WTC11 (cell line): ENCODE results near the gene PPP1R3C. TPM values are rescaled to one million over a fixed set of nuclear protein-coding genes. Genes with fewer than 3 reads are reported as not detected.

Source experiments
- ATAC-seq: fragments of 200-7000 bp; cut with Tn5 transposase; 2 replicates; pipeline ENCODE4 v1.10.0; 2021; ENCODE audit warnings: mild to moderate bottlenecking, moderate library complexity
- CTCF ChIA-PET: fragments of 300-600 bp; sonication (Branson Sonifier 250); formaldehyde crosslinking; loops from one replicate; lab custom pipeline; 2021; ENCODE audit warnings: antibody characterized with exemption; lab: Charles Lee
- POLR2A ChIA-PET: fragments of 350-600 bp; sonication (Branson Sonifier 250); formaldehyde crosslinking; loops from one replicate; lab custom pipeline; 2021; ENCODE audit warnings: antibody characterized with exemption; lab: Charles Lee
- DNase-seq: peaks from one replicate; pipeline ENCODE4 v3.0.0; 2021; ENCODE audit warnings: low spot score
- H3K27ac Mint-ChIP-seq: 2 replicates; pipeline ENCODE4 v1.8.0; 2021; ENCODE audit warnings: mixed read lengths
- H3K27me3 Mint-ChIP-seq: 2 replicates; pipeline ENCODE4 v1.8.0; 2021; ENCODE audit warnings: low read depth, mild to moderate bottlenecking, moderate library complexity, mixed read lengths
- H3K36me3 Mint-ChIP-seq: 2 replicates; pipeline ENCODE4 v1.8.0; 2021; ENCODE audit warnings: mixed read lengths
- H3K4me1 Mint-ChIP-seq: 2 replicates; pipeline ENCODE4 v1.8.0; 2022; ENCODE audit warnings: mixed read lengths
- H3K4me3 Mint-ChIP-seq: 2 replicates; pipeline ENCODE4 v1.8.0; 2021; ENCODE audit warnings: mild to moderate bottlenecking, moderate library complexity, mixed read lengths
- H3K9me3 Mint-ChIP-seq: 2 replicates; pipeline ENCODE4 v1.8.0; 2021; ENCODE audit warnings: mixed read lengths
- ATF6 ChIP-seq: sonication (generic); formaldehyde crosslinking; IDR thresholded peaks from 2 replicates; pipeline ENCODE4 v1.8.1; 2023; ENCODE audit warnings: mild to moderate bottlenecking, missing genetic modification reagents
- CREM ChIP-seq: sonication (generic); formaldehyde crosslinking; IDR thresholded peaks from 2 replicates; pipeline ENCODE4 v1.8.1; 2022; ENCODE audit warnings: mild to moderate bottlenecking, missing genetic modification reagents, moderate library complexity
- ELF4 ChIP-seq: sonication (generic); formaldehyde crosslinking; IDR thresholded peaks from 2 replicates; pipeline ENCODE4 v1.8.1; 2022; ENCODE audit warnings: low read depth, mild to moderate bottlenecking, moderate library complexity, missing genetic modification reagents
- ESRRA ChIP-seq: sonication (generic); formaldehyde crosslinking; IDR thresholded peaks from 2 replicates; pipeline ENCODE4 v1.8.1; 2022; ENCODE audit warnings: mild to moderate bottlenecking, missing genetic modification reagents, borderline replicate concordance
- FOXP1 ChIP-seq: sonication (generic); formaldehyde crosslinking; IDR thresholded peaks from 2 replicates; pipeline ENCODE4 v1.8.0; 2022; ENCODE audit warnings: missing genetic modification reagents, mild to moderate bottlenecking, moderate library complexity, borderline replicate concordance
- SMAD4 ChIP-seq: sonication (generic); formaldehyde crosslinking; IDR thresholded peaks from 2 replicates; pipeline ENCODE4 v1.8.0; 2022; ENCODE audit warnings: mild to moderate bottlenecking, missing genetic modification reagents
- TEAD4 ChIP-seq: sonication (generic); formaldehyde crosslinking; IDR thresholded peaks from 2 replicates; pipeline ENCODE4 v1.8.0; 2022; ENCODE audit warnings: mild to moderate bottlenecking, missing genetic modification reagents
- ZBTB43 ChIP-seq: sonication (generic); formaldehyde crosslinking; IDR thresholded peaks from 2 replicates; pipeline ENCODE4 v1.8.1; 2023; ENCODE audit warnings: mild to moderate bottlenecking, missing genetic modification reagents
- ZNF232 ChIP-seq: sonication (generic); formaldehyde crosslinking; IDR thresholded peaks from 2 replicates; pipeline ENCODE4 v1.8.0; 2022; ENCODE audit warnings: mild to moderate bottlenecking, missing genetic modification reagents
- ZNF396 ChIP-seq: fragments of 250-450 bp; sonication (Bioruptor Pico); IDR thresholded peaks from 2 replicates; pipeline ENCODE4 v1.8.0; 2021; ENCODE audit warnings: mild to moderate bottlenecking, moderate library complexity, borderline replicate concordance
- ZNF423 ChIP-seq: fragments of 250-450 bp; sonication (Bioruptor Pico); IDR thresholded peaks from 2 replicates; pipeline ENCODE4 v2.1.2; 2022; ENCODE audit warnings: mild to moderate bottlenecking, moderate library complexity
- total RNA-seq: library from RNA; stranded (reverse); gene quantifications from 3 replicates; pipeline ENCODE4 v1.2.3, GENCODE V29; 2021
- TF ChIP-seq, protein P1 (sequence below): sonication (generic); formaldehyde crosslinking; conservative IDR thresholded peaks from 2 replicates; pipeline ENCODE4 v1.8.1; 2023; ENCODE audit warnings: mild to moderate bottlenecking, low read depth, missing genetic modification reagents, moderate library complexity
- TF ChIP-seq, protein P2 (sequence below): fragments of 250-450 bp; sonication (Bioruptor Pico); IDR thresholded peaks from 2 replicates; pipeline ENCODE4 v1.9.0; 2021; ENCODE audit warnings: mild to moderate bottlenecking
- TF ChIP-seq, protein P3 (sequence below): sonication (generic); formaldehyde crosslinking; IDR thresholded peaks from 2 replicates; pipeline ENCODE4 v1.8.0; 2023; ENCODE audit warnings: missing genetic modification reagents, mild to moderate bottlenecking, borderline replicate concordance
- TF ChIP-seq, protein P4 (sequence below): fragments of 250-450 bp; sonication (Bioruptor Pico); IDR thresholded peaks from 2 replicates; pipeline ENCODE4 v1.8.0; 2021; ENCODE audit warnings: mild to moderate bottlenecking

Gene PPP1R3C
- total RNA-seq, 1 experiment from 2014 or later, result 1.5 TPM

- TF ChIP-seq ZNF232, result no peak
- TF ChIP-seq, protein P1, sequence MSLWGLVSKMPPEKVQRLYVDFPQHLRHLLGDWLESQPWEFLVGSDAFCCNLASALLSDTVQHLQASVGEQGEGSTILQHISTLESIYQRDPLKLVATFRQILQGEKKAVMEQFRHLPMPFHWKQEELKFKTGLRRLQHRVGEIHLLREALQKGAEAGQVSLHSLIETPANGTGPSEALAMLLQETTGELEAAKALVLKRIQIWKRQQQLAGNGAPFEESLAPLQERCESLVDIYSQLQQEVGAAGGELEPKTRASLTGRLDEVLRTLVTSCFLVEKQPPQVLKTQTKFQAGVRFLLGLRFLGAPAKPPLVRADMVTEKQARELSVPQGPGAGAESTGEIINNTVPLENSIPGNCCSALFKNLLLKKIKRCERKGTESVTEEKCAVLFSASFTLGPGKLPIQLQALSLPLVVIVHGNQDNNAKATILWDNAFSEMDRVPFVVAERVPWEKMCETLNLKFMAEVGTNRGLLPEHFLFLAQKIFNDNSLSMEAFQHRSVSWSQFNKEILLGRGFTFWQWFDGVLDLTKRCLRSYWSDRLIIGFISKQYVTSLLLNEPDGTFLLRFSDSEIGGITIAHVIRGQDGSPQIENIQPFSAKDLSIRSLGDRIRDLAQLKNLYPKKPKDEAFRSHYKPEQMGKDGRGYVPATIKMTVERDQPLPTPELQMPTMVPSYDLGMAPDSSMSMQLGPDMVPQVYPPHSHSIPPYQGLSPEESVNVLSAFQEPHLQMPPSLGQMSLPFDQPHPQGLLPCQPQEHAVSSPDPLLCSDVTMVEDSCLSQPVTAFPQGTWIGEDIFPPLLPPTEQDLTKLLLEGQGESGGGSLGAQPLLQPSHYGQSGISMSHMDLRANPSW (CRISPR knock-in tag), result no peak
Measured at GRCh38 chr10:91653219-91653870, 20.5 kb upstream of the PPP1R3C start (continued).

DNA sequence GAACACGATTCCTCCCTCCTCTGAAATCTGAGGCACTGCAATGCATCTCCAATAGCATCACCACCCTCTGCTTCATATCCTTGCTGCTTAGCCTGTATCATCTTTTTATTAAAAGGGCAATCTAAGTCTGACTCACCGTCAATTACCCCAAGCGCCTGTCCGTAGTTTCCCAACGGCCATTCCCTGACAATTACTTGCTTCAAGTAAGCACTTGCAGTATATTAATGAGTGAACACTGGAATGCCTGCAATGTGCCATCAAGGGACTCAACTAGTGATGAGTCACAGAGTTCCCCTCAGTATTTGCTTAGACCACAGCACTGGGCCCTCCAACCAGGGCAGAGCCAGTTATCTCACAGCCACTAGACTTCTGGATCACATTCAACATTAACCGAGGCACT, 19.5 kb upstream of the PPP1R3C start:
- DNase-seq (no peak), ATAC-seq (no peak)
- peaks cover 14% of the 10 kb centered on the region for H3K9me3 Mint-ChIP-seq
- H3K4me3 Mint-ChIP-seq, result no peak overlapping the region
- H3K27me3 Mint-ChIP-seq, result peaks cover 5% of the 10 kb centered on the region
- TF ChIP-seq ESRRA, result no peak
- TF ChIP-seq, protein P2, sequence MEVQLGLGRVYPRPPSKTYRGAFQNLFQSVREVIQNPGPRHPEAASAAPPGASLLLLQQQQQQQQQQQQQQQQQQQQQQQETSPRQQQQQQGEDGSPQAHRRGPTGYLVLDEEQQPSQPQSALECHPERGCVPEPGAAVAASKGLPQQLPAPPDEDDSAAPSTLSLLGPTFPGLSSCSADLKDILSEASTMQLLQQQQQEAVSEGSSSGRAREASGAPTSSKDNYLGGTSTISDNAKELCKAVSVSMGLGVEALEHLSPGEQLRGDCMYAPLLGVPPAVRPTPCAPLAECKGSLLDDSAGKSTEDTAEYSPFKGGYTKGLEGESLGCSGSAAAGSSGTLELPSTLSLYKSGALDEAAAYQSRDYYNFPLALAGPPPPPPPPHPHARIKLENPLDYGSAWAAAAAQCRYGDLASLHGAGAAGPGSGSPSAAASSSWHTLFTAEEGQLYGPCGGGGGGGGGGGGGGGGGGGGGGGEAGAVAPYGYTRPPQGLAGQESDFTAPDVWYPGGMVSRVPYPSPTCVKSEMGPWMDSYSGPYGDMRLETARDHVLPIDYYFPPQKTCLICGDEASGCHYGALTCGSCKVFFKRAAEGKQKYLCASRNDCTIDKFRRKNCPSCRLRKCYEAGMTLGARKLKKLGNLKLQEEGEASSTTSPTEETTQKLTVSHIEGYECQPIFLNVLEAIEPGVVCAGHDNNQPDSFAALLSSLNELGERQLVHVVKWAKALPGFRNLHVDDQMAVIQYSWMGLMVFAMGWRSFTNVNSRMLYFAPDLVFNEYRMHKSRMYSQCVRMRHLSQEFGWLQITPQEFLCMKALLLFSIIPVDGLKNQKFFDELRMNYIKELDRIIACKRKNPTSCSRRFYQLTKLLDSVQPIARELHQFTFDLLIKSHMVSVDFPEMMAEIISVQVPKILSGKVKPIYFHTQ (CRISPR knock-in tag), result no peak
- no peak for TF ChIP-seq TEAD4 (CRISPR knock-in tag)
- TF ChIP-seq CREM (CRISPR knock-in tag), result no peak
- TF ChIP-seq ZNF396 (CRISPR knock-in tag), result no peak
- TF ChIP-seq, all 79 proteins: peak for 0
- CTCF ChIA-PET, result no interaction called here
- H3K36me3 Mint-ChIP-seq, result no peaks in the 10 kb centered on the region
- H3K4me1 Mint-ChIP-seq, result no peaks in the 10 kb centered on the region
- no peak overlapping the region for H3K27ac Mint-ChIP-seq
- POLR2A ChIA-PET, result no interaction called here

DNA sequence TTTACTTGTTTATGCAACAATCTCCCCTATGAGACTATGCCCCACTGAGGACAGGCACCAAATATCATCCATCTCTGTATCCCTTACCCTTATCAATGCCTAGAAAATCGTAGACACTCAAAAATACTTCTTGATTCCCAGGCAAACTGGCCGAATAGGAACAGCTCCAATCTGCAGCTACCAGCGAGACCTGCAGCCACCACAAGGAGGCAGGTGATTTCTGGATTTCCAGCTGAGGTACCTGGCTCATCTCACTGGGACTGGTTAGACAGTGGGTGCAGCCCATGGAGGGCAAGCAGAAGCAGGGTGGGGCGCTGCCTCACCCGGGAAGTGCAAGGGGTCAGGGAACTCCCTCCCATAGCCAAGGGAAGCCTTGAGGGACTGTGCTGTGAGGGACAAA, 10.8 kb upstream of the PPP1R3C start:
- ATAC-seq, result no peak; the same call in 1 of the 2 replicates
- POLR2A ChIA-PET, result interaction anchor here (0.6 kb wide), 1 partner anchor 69 kb away, joined by 3 read pairs; no protein-coding TSS in a partner anchor

More for the DNA sequence above, 10.8 kb upstream of the PPP1R3C start:
- peak; percentile 52 for DNase-seq
- H3K4me3 Mint-ChIP-seq, result no peak overlapping the region
- H3K4me1 Mint-ChIP-seq, result no peaks in the 10 kb centered on the region
- H3K27me3 Mint-ChIP-seq, result peaks cover 13% of the 10 kb centered on the region
- no peak overlapping the region for H3K27ac Mint-ChIP-seq
- no peaks in the 10 kb centered on the region for H3K36me3 Mint-ChIP-seq
- no peaks in the 10 kb centered on the region for H3K9me3 Mint-ChIP-seq
- CTCF ChIA-PET, result interaction anchor here (0.6 to 2.1 kb wide), 15 partner anchors 8 to 345 kb away, joined by 3 to 32 read pairs (median 4); partner anchors contain the start of gene PPP1R3C
- no peak for TF ChIP-seq SMAD4 (CRISPR knock-in tag)
- TF ChIP-seq ELF4 (CRISPR knock-in tag), result no peak
- TF ChIP-seq FOXP1 (CRISPR knock-in tag), result no peak
- TF ChIP-seq, protein P3, sequence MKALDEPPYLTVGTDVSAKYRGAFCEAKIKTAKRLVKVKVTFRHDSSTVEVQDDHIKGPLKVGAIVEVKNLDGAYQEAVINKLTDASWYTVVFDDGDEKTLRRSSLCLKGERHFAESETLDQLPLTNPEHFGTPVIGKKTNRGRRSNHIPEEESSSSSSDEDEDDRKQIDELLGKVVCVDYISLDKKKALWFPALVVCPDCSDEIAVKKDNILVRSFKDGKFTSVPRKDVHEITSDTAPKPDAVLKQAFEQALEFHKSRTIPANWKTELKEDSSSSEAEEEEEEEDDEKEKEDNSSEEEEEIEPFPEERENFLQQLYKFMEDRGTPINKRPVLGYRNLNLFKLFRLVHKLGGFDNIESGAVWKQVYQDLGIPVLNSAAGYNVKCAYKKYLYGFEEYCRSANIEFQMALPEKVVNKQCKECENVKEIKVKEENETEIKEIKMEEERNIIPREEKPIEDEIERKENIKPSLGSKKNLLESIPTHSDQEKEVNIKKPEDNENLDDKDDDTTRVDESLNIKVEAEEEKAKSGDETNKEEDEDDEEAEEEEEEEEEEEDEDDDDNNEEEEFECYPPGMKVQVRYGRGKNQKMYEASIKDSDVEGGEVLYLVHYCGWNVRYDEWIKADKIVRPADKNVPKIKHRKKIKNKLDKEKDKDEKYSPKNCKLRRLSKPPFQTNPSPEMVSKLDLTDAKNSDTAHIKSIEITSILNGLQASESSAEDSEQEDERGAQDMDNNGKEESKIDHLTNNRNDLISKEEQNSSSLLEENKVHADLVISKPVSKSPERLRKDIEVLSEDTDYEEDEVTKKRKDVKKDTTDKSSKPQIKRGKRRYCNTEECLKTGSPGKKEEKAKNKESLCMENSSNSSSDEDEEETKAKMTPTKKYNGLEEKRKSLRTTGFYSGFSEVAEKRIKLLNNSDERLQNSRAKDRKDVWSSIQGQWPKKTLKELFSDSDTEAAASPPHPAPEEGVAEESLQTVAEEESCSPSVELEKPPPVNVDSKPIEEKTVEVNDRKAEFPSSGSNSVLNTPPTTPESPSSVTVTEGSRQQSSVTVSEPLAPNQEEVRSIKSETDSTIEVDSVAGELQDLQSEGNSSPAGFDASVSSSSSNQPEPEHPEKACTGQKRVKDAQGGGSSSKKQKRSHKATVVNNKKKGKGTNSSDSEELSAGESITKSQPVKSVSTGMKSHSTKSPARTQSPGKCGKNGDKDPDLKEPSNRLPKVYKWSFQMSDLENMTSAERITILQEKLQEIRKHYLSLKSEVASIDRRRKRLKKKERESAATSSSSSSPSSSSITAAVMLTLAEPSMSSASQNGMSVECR (CRISPR knock-in tag), result no peak
- 0 out of 2 replicates have a peak, but pooled peaks have one; percentile 8 for TF ChIP-seq ZNF423 (CRISPR knock-in tag)
- TF ChIP-seq ATF6, result no peak
- TF ChIP-seq, protein P4, sequence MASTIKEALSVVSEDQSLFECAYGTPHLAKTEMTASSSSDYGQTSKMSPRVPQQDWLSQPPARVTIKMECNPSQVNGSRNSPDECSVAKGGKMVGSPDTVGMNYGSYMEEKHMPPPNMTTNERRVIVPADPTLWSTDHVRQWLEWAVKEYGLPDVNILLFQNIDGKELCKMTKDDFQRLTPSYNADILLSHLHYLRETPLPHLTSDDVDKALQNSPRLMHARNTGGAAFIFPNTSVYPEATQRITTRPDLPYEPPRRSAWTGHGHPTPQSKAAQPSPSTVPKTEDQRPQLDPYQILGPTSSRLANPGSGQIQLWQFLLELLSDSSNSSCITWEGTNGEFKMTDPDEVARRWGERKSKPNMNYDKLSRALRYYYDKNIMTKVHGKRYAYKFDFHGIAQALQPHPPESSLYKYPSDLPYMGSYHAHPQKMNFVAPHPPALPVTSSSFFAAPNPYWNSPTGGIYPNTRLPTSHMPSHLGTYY (CRISPR knock-in tag), result no peak
- TF ChIP-seq ZBTB43 (CRISPR knock-in tag), result no peak
- no peak for TF ChIP-seq TEAD4 (CRISPR knock-in tag)
